Endothelial cell of hepatic sinusoid (primary cell): ENCODE data around the gene UAP1.

ENCODE experiments used
- in situ Hi-C: cut with HindIII; loops from 2 replicates; pipeline ENCODE4 v1.10.0; 2017; ENCODE audit warnings: low sequenced_read_pairs

UAP1 gene

GRCh38 chr1:162605225-162605927 lies 43.9 kb downstream of the UAP1 start:
- in situ Hi-C loops = no loop called here

DNA sequence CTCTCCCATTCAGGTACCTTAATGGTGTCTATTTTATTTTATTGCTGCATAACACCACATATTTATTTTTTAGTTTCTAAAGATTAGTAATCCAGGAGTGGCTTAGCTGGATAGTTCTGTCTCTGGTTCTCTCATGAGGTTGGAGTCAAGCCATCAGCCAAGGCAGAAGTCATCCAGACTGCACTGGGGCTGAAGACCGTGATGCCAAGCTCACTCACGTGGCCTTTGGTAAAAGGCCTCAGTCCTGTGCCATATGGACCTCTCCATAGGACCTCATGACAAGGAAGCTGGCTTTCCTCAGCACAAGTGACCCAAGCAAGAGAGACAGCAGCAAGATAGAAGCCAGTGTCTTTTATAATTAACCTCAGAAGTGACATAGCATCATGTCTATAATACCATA lies 47.8 kb downstream of the UAP1 start:
- in situ Hi-C loops = no loop called here

DNA sequence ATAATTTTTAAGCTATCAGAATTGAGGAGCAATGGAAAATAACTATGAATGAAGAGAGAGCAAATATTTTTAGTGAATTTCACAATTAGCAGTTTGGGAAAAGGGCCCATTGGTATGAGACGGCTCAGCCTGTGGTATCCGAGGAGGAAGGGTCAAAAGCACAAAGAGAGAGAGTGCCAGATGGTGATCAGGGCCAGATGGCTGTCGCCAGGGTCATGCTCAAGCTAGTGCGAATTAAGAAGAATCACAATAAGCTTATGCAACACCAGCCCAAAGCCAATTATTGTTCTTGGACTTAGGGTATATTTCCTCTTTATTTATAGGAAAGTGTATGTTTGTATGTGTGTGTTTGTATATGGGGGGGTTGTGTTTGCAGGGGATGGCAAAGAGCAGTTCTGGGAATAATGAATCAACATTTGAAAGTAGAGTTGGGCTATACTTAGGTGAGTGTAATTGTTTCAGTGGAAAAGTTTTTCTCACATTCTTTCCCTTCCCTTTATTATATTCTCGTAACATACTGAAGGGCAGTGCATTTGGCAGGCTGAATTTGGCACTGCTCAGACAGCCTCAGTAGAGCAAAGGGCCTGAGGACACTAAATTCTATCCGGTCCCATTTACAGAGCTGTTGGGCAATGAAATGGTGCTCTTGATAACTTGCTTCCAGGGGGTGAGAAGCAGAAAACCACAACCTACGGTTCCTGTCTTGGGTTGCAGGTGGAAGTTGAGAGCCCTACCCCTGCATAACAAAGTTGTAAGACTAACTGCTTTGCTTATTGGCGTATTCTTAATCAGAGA lies 51.3 kb downstream of the UAP1 start:
- in situ Hi-C loops = no loop called here

GRCh38 chr1:162616848-162617247 lies 55.3 kb downstream of the UAP1 start:
- in situ Hi-C loops = no loop called here

DNA sequence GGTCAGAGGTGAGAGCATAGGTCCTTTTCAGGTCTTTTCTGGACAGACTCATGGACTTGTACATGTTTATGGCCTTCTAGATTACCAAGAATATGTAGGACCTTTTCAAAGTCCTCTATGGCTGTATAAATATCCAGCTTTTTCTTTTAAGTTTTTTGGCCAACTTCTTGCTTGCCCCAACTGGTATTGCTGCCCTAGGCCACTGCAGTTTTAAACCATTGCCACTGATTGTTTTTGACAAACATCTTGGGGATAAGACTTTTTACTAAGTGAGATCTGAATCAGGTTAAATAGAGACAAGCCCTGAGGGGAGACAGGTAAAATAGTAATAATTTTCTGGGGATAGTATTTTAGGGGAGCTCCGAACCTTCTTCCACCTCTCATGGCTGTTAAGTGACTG lies 56.0 kb downstream of the UAP1 start:
- in situ Hi-C loops = no loop called here

GRCh38 chr1:162619076-162619475 lies 57.6 kb downstream of the UAP1 start:
- in situ Hi-C loops = no loop called here

DNA sequence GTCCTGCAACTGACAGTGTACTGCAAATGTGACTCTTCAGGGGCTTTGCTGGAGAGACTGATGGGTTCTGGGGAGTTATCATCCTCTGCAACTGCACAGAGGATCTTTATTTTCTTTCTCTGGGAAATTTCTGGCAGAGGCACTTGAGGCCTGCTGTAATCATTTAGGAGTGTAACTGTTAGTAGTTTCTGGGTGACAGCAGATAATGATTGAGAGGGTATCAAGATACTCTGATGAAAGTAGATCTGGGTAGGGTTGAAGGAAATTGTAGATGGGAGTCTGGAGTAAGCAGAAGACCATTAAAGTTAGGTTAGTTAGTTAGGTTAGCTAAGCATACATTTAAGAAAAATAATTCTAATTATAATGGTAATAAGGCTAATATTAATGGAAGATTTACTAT lies 59.7 kb downstream of the UAP1 start:
- in situ Hi-C loops = no loop called here

- in situ Hi-C loops = no loop called here
These were observed 64.2 kb downstream of the UAP1 start for GRCh38 chr1:162625679-162626078.

- in situ Hi-C loops = no loop called here
These were observed 64.6 kb downstream of the UAP1 start for GRCh38 chr1:162626094-162626493.

GRCh38 chr1:162626761-162627160 lies 65.2 kb downstream of the UAP1 start:
- in situ Hi-C loops = no loop called here

DNA sequence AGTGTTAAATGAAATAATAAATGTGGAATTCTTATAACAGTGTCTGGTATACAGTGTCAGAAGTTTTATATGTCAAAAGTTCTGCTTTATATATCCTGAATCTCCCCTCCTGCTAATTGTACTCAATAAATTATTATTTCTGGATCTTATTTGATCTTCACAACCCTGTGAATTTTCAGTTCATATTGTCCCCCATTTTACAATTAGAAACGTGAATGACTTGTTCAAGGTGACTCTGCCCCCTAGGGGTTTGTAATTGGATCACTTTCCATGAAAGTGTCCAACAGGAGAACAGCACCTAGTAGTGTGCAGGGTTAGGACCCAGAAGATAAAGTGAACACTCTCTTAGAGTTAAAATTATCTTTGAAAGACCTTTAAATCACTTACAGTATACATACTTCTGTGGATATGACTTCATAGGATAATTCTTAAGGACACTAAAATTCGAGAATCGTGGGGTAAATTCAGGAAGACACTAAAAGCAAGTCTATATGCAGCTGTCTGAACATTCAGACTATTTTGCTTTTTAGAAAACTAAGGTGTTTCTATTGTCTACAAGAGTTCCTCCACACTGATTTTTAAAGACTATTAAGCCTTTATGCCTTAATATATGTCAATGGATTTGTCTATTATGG lies 66.3 kb downstream of the UAP1 start:
- in situ Hi-C loops = no loop called here

- in situ Hi-C loops = no loop called here
These were observed 67.6 kb downstream of the UAP1 start for GRCh38 chr1:162629077-162629627.

- in situ Hi-C loops = loop anchor here (5.0 kb wide), 1 partner anchor 58 kb away; no protein-coding TSS in a partner anchor
These were observed 68.1 kb downstream of the UAP1 start for GRCh38 chr1:162629651-162630050.

GRCh38 chr1:162631546-162632191 lies 70.1 kb downstream of the UAP1 start:
- in situ Hi-C loops = loop anchor here (5.0 kb wide), 1 partner anchor 56 kb away; no protein-coding TSS in a partner anchor

GRCh38 chr1:162632217-162632666 lies 70.7 kb downstream of the UAP1 start, which contains the start of gene DDR2:
Gene DDR2 (plus strand): TSS chr1:162632464. CDS start chr1:162719064, 86,600 bp downstream.
- in situ Hi-C loops = loop anchor here (5.0 kb wide), 1 partner anchor 55 kb away; no protein-coding TSS in a partner anchor

DNA sequence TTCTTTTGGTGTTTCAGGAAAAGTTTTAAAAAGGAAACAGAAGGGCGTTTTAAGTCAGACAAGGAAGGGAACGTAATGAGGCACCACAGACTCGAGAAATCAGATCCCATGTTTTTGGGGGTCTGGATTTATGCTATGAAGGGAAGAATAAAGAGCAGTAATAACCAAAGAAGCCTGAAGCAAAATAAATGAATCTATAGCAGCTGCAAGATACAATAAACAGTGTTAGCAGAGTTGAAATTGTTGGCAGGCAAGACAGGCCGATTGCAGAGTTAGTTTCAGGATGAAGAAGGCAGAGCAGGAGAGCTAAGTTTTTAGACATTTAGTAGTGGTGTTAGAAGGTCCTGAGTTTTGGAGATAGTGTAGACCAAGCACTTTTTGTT lies 71.2 kb downstream of the UAP1 start:
- in situ Hi-C loops = loop anchor here (5.0 kb wide), 1 partner anchor 55 kb away; no protein-coding TSS in a partner anchor

GRCh38 chr1:162633081-162633762 lies 71.7 kb downstream of the UAP1 start:
- in situ Hi-C loops = loop anchor here (5.0 kb wide), 1 partner anchor 54 kb away; no protein-coding TSS in a partner anchor

DNA sequence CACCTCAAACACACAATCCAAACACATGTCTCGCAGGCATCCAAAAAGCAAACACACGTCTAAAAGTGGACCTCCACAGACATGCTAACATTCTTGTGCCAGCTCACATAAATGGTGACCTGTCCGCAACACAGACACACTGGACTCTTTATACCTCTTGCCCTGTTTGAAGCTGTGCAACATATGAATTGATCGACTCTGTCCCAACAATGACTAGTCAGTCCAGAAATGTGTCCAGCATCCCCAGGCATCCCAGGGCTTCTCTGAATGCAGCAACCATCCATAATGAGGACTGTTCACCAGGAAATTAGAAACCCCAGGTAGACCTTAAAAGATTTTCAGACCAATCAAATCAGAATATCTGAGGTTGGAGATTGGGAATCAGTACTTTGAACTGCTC lies 73.9 kb downstream of the UAP1 start:
- in situ Hi-C loops = no loop called here

GRCh38 chr1:162639718-162640117 lies 78.2 kb downstream of the UAP1 start:
- in situ Hi-C loops = loop anchor here (10.0 kb wide), 2 partner anchors 45 to 95 kb away; no protein-coding TSS in a partner anchor

GRCh38 chr1:162641114-162641513 lies 79.6 kb downstream of the UAP1 start:
- in situ Hi-C loops = loop anchor here (10.0 kb wide), 2 partner anchors 46 to 94 kb away; no protein-coding TSS in a partner anchor
